GM19397 (cell line): ENCODE data around the gene MAJIN.
"Not testable (repeated sequence)": the region's sequence is repeated elsewhere in the genome, so short reads cannot be mapped to it uniquely, and the experiment has no call there.

Experiments
- ATAC-seq: cut with Tn5 transposase; IDR thresholded peaks from one replicate; pipeline ENCODE4 v1.9.1; 2021; ENCODE audit warnings: mild to moderate bottlenecking, moderate library complexity; ENCODE audit not compliant: unreplicated experiment

Gene MAJIN, protein sequence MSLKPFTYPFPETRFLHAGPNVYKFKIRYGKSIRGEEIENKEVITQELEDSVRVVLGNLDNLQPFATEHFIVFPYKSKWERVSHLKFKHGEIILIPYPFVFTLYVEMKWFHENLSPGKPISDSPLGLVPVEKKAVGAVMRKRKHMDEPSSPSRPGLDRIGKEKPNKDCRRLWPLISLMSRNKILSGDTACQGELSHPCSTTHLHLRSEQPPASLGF

GRCh38 chr11:64971421-64972233, at the start of gene MAJIN:
TSS of gene MAJIN (minus strand) at chr11:64972108. CDS start at chr11:64959405, 12,703 bp downstream.
- ATAC-seq: no peak

DNA sequence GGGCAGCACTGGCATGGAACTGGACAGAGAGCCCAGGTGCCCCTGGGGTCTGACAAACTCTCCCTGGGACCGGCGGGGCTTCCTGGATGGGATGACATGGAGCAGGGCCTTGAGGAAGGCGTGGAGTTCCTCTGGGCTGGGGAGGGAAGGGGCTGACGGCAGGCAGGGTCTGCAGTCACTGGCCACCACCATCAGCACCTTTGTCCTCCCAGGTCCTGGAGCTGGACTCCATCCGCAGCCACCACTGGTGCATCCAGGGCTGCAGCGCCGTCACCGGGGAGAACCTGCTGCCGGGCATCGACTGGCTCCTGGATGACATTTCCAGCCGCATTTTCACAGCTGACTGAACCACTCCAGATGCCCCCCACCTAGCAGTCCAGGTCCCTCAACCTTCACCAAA, 49.6 kb upstream of the MAJIN start:
- no peak for ATAC-seq

GRCh38 chr11:65021003-65021402, 49.1 kb upstream of the MAJIN start:
- ATAC-seq: no peak

- no peak for ATAC-seq
Observed at GRCh38 chr11:65019824-65020223, 47.9 kb upstream of the MAJIN start.

GRCh38 chr11:65017937-65018336, 46.0 kb upstream of the MAJIN start:
- ATAC-seq: no peak

- ATAC-seq: no peak
Observed at GRCh38 chr11:65016705-65017104, 44.8 kb upstream of the MAJIN start.

DNA sequence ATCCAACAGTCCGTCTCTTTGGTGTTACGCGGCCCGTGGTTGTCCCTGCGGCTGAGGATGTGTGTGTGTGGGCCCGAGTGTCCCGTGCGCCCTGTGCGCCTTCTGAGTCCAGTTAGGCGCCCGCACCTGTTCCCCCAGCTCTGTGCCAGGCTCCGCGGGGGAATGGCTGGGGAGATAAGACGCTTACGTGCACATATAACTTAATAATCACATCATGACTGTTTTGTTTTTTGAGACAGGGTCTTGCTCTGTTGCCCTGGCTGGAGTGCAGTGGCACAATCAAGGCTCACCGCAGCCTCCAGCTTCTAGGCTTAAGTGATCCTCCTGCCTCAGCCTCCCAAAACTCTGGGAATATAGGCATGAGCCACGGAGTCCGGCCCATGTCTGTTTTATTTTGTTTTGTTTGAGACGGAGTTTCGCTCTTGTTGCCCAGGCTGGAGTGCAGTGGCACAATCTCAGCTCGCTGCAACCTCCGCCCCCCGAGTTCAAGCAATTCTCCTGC, 42.9 kb upstream of the MAJIN start:
- ATAC-seq: no peak

DNA sequence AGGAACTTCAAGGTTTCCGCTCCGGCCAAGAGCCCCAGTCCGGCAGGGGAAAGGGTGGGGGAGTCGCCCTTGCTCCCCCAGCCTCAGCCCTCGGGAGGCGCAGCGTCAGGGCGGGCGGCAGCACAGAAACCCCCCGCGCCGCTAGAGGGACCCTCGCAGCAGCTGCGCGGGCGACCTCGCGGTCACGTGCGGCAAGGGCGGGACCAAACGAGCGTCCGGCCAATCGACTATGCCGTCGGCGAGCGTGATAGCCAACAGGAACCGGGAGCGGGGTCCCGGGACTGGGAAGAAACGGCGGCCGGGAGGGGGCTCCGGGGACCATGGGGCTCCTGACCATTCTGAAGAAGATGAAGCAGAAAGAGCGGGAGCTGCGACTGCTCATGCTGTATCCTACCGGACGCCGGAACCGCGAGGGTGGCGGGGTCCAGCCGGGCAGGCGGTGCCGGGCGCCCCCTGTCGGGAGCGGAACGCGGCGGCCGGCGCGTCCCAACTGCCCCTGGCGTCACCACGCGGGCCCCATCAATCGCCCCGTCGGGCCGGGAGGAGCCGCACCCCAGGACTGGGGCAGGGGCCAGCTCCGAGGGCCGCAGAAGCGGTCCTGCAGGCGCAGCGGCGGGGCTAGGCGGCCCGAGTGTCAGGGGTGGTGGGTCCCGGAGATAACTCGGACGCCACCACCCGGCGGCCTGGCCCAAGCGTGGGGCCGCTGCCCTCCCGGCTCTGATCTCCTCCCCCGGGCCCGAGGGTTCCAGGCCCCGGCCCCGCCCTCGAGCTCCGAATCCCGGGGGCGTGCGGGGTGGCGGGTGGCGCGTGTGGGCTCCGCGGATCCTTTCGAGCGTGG, 42.2 kb upstream of the MAJIN start, which contains the start of gene ARL2:
TSS of gene ARL2 (plus strand) at position 273 of the 838 bp plus-strand sequence. CDS start at position 321, 48 bp downstream.
- ATAC-seq: peak; percentile 75

- ATAC-seq: peak; percentile 71
Observed at GRCh38 chr11:65013130-65013887, 41.4 kb upstream of the MAJIN start.

DNA sequence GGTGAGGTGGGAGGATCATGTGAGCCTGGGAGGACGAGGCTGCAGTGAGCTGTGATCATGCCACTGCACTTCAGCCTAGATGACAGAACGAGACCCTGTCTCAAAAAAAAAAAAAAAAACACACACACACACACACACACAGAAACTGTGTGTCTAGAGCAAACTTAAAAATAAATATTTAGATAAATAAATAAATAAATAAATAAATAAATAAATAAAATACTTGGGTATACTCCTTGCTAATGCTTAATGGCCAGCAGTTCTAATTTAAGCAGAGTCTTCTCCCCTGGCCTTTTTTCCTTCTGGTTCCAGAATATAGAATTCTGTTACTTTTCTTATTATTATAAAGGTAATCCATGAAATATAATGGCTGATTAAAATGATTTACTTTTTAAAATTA, 37.0 kb upstream of the MAJIN start:
- ATAC-seq: no peak

GRCh38 chr11:65008016-65008415, 36.1 kb upstream of the MAJIN start:
- no peak for ATAC-seq

GRCh38 chr11:65003968-65004367, 32.1 kb upstream of the MAJIN start:
- not testable (repeated sequence) for ATAC-seq

DNA sequence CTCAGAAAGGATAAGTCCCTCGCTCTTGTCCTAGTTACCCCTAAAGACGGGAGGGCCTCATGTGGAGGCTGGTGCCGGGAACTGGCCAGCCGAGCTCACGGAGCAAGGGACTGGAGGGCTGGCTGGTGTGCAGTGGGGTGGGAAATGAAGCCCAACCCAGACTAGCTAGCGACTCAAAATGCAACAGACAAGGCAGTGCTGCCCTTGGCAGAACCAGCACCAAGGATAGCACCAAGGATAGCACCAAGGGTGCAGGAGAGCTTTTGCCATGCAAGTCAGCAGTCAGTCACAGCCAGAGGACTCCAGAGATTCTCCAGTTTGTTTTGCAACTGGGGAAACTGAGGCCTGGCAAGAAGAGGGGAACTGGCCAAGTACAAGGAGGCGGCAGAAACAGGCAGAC, 31.4 kb upstream of the MAJIN start:
- ATAC-seq: no peak

DNA sequence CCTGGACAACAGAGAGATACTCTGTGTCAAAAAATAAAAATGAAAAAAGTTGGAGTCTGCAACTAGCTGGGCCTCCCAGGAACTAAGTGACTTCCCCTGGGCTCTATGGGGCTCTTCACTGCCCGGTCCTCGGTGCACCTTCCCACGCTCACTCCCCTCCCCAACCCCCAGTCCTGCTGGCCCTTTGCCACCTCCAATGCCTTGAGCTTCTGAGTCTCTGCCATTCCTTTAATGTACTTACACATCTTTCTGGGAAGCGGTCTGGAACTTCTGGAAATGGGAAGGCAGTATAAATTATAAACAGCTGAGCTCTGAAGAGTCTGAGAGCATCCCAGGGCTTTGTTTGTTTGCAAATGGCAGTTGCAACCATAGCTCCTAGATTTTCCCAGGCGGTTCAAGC, 30.8 kb upstream of the MAJIN start:
- ATAC-seq: no peak

DNA sequence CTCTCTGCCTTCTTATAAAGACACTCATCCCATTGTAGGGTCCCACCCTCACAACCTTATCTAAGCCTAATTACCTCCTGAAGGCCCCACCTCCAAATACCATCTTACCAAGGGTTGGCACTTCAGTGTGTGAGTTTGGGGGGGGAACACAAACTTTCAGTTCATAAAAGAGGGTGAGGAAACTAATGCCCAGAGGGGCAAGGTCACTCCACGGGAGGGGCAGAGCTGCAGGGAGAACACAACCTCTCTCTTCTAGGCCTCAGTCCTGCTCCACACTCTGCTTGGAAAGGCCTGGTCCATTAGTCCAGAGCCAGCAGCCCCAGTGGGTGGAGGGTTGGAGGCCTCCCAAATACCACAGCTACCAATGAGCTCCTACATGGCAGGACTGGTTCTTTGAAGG, 27.6 kb upstream of the MAJIN start:
- no peak for ATAC-seq

DNA sequence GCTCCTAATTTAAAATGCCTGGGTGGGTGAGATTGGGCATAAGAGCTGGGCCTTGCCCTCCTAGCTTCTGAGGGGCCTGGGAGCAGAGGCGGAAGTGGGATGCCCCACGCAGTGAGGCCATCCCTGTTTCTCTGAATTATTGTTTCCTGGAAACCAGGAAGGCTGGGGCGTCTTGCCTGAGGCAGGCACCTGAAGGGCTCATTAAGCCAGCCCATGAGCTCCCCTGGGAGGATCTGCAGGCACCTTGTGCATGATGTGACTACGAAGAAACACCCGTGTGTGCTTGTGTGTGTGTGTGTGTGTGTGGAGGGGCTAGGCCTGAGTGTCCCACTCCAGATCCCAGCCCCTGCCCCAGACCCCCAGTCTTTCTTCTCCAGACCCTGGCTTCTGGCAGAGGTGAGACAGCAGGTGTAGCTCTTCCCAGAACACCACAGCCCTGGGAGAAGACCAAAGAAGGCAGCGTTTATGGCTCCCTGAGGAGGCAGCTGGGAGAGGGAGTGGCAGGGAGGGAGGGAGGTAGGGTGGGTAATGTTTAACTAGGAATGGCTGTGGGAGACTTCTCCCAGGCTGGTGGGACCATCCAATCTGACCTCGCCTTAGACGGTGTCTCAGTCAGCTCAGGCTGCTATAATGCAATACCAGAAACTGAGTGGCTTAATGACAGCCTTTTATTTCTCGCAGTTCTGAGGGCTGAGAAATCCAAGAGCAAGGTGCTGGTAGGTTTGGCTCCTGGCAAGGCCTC, 27.0 kb upstream of the MAJIN start:
- no peak for ATAC-seq

DNA sequence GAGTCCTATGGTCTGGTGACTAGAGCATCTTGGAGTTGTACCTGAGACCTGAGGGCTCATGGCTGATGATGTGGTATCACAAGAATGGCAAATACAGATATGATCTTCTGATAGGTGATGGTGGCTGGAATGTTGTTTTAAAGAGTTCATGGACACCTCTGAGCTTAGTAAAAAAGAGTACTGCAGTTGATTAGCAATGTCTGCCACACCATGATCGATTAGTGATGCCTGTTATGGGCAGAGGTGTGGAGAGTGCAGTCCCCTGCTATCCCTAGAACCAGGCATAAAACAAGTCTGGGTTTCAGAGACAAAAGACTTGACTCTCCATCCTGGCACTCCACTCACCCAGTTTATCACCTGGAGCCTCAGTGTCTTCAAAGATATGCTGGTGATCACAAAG, 26.2 kb upstream of the MAJIN start:
- no peak for ATAC-seq

DNA sequence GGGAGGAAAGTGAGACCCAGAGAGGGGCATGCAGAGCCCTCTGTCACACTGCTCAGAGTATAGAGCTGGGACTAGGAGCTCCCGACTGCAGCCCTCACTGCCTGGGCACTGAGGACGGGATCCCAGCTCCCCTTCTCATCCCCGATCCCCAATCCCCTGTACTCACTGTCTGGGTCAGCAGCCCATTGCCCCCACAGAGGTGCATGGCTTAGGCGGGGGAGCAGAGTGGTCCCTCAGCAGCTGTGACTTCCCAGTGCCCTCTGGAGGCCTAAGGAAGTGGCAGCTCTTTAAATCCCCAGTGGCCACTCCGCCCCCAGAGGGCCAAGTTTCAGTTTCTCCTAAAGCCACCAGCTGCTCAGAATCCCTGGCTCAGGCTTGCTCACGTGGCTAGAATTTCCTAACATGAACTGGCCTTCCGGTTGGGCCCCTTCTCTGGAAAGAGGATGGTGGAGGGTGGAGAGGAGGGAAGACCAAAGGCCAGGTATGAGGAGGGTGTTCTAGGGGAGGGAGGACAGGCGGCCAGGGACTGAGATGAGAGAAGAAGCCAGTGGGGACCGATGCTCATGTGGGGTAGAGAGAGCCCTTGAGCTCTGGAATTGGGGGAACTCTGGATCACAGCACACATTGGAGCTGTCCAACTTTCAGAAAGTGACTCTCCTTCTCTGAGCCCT, 24.9 kb upstream of the MAJIN start, which contains the start of gene BATF2:
TSS of gene BATF2 (minus strand) at position 262 of the 671 bp plus-strand sequence. CDS start at position 205, 57 bp downstream.
- ATAC-seq: no peak

GRCh38 chr11:64996327-64996709, 24.4 kb upstream of the MAJIN start:
- ATAC-seq: no peak
